Measurements from ENCODE around the gene CIITA. TPM values are rescaled to one million over a fixed set of nuclear protein-coding genes. Genes with fewer than 3 reads are reported as not detected.

CIITA gene
- total and polyA plus RNA-seq, 9 of the 15 experiments (the other 6 are each of a cell fraction or from before 2014, with no cell fraction given) = 0.01 to 0.20 (median 0.11) TPM; not detected in 4

GRCh38 chr16:10976634-10977033 lies 99.6 kb downstream of the CIITA start (continued):
- TF ChIP-seq MGA (IDR thresholded peaks at IDR 0.05) = no peak
- no peak for TF ChIP-seq ID3 (CRISPR knock-in tag; IDR thresholded peaks at IDR 0.05)
- TF ChIP-seq ID3 (tag; IDR thresholded peaks at IDR 0.05) = no peak
- TF ChIP-seq CHD1 (IDR thresholded peaks at IDR 0.05; ENCODE audit: low read length) = no peak
- no peak for TF ChIP-seq TARDBP (IDR thresholded peaks at IDR 0.05)
- TF ChIP-seq ATF7 (IDR thresholded peaks at IDR 0.05) = no peak
- no peak for TF ChIP-seq SUPT5H (IDR thresholded peaks at IDR 0.05)
- no peak for TF ChIP-seq GATAD2B (IDR thresholded peaks at IDR 0.05; ENCODE audit: borderline replicate concordance)
- TF ChIP-seq EHMT2 (IDR thresholded peaks at IDR 0.05) = no peak
- no peak for TF ChIP-seq RB1 (IDR thresholded peaks at IDR 0.05; ENCODE audit: low read depth)
- no peak for TF ChIP-seq KDM2B (CRISPR knock-in tag; IDR thresholded peaks at IDR 0.05)
- no peak for TF ChIP-seq FIP1L1 (IDR thresholded peaks at IDR 0.05; ENCODE audit: low read depth, low read length, poor library complexity, severe bottlenecking)
